Measurements from ENCODE around the gene FAM120AOS. TPM values are rescaled to one million over a fixed set of nuclear protein-coding genes. Genes with fewer than 3 reads are reported as not detected.

FAM120AOS gene
- 10 to 100 TPM; 54.8 to 85.9 (median 68.0) TPM for polyA plus RNA-seq (ENCODE audit: low read depth in 6 of 6)

DNA sequence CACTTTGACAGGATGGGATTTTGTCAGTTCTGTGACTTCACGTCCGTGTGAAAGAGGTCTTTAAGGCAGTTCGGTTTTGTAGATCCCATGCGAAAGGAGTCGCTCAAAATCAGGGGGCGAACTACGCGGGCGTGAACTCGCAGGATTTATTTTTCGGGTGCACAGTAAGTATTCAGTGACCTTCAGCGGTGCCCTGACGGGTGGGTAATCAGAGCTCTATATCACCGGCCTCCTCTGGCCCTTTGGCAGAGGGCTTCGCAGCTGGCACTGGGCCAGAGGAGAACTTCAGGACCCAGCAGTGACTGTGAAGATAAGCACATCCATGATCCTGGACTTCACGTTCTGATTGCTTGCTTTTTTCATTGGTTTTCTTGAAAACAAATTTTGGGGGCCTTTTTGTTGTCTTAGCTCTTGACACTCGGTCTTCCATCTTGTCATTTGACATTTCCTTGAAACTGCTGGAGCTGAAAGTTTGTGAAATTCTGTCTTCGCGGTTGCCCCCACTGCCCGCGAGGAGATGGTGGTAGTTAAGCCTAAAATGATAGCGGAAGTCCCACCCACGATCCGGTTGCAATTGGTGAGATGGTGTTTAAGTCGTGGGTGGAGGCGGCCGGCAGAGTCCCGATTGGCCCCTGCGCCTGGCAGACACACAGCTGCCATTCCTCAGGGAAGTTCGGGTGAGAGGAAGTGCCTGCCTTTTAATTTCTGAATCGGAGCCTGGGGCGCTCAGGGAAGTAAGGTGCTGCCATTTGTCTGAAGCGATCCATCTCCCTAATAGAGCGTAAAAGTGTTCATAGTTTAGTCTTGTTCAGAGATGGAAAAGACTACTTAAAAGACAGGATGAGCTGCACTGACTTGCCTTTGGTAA, at the start of gene FAM120AOS:
TSS of gene FAM120AOS (minus strand) at position 535 of the 868 bp plus-strand sequence. CDS start 872 bp downstream, outside the sequence.
- DNase-seq = peak; percentile 86
- Mint-ChIP-seq H3K36me3 (peaks cover 5 to 6% of the 10 kb centered on the region in 2 donors), H3K27ac (peak within 1 kb of the TSS; percentile 94 to 99 (median 97)), H3K4me3 (peak within 1 kb of the TSS; percentile 89 to 100 (median 97)), H3K9me3 (peaks cover 0 to 3% (median 0%) of the 10 kb centered on the region in 7 donors), H3K27me3 (no peaks in the 10 kb centered on the region), H3K4me1 (peaks cover 38 to 64% (median 58%) of the 10 kb centered on the region in 3 donors)
- ATAC-seq (ENCODE audit: low read depth in 2 of 2) = peak; percentile 72 to 77

DNA sequence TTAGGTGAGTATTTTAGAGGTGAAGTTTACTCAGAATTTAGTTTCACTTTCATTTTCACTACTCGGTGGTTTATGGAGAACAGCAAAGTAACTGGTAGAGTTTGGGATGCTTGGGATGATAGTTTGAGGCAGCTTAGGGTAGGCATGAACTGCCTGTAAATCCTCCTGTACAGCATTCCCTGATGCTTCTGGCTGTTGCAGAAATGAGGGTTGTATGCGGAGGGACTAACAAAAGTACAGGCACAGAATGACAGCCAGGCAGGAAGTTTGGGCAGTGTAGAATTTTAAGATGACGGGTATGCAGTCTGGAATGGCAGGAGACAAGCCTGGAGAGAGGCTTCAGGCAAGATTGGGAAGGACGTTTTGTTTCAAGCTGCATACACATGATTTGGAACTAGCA, 48.0 kb upstream of the FAM120AOS start:
- H3K4me3 Mint-ChIP-seq = peak overlapping the region in 3 of 8 donors; percentile 2 to 4 (median 2)
- DNase-seq (no peak), ATAC-seq (ENCODE audit: low read depth in 2 of 2) (no peak)

GRCh38 chr9:93500571-93501298, 47.4 kb upstream of the FAM120AOS start:
- H3K27ac Mint-ChIP-seq = peak overlapping the region in 4 of 6 donors; percentile 60 to 90 (median 71)
- H3K4me3 Mint-ChIP-seq = peak overlapping the region in 3 of 8 donors; percentile 17 to 63 (median 27)
- peaks cover 20 to 23% of the 10 kb centered on the region in 2 donors for H3K36me3 Mint-ChIP-seq
- ATAC-seq (ENCODE audit: low read depth in 2 of 2) = no peak
- H3K9me3 Mint-ChIP-seq = no peaks in the 10 kb centered on the region
- H3K4me1 Mint-ChIP-seq = peaks cover 43 to 44% (median 44%) of the 10 kb centered on the region in 3 donors
- no peak for DNase-seq
- no peaks in the 10 kb centered on the region for H3K27me3 Mint-ChIP-seq

More for the DNA sequence above, 48.0 kb upstream of the FAM120AOS start:
- H3K27me3 Mint-ChIP-seq = no peaks in the 10 kb centered on the region
- H3K27ac Mint-ChIP-seq = peak overlapping the region in 5 of 6 donors; percentile 13 to 90 (median 64)
- peaks cover 20 to 23% of the 10 kb centered on the region in 2 donors for H3K36me3 Mint-ChIP-seq
- peaks cover 44 to 50% (median 49%) of the 10 kb centered on the region in 3 donors for H3K4me1 Mint-ChIP-seq
- H3K9me3 Mint-ChIP-seq = no peaks in the 10 kb centered on the region

GRCh38 chr9:93496285-93496684, 42.9 kb upstream of the FAM120AOS start:
- H3K4me3 Mint-ChIP-seq = no peak overlapping the region
- H3K27ac Mint-ChIP-seq = peak overlapping the region in 1 of 6 donors; percentile 60
- DNase-seq (no peak), ATAC-seq (ENCODE audit: low read depth in 2 of 2) (no peak)
- H3K27me3 Mint-ChIP-seq = no peaks in the 10 kb centered on the region
- H3K9me3 Mint-ChIP-seq = no peaks in the 10 kb centered on the region
- peaks cover 16 to 33% (median 24%) of the 10 kb centered on the region in 3 donors for H3K4me1 Mint-ChIP-seq
- peaks cover 30% of the 10 kb centered on the region in 2 donors for H3K36me3 Mint-ChIP-seq

GRCh38 chr9:93493949-93494348, 40.6 kb upstream of the FAM120AOS start:
- Mint-ChIP-seq H3K9me3 (no peaks in the 10 kb centered on the region), H3K36me3 (peaks cover 12 to 21% of the 10 kb centered on the region in 2 donors), H3K27ac (no peak overlapping the region), H3K4me1 (peaks cover 10 to 29% (median 12%) of the 10 kb centered on the region in 3 donors), H3K4me3 (no peak overlapping the region), H3K27me3 (no peaks in the 10 kb centered on the region)
- no peak for ATAC-seq (ENCODE audit: low read depth in 2 of 2)
- no peak for DNase-seq

DNA sequence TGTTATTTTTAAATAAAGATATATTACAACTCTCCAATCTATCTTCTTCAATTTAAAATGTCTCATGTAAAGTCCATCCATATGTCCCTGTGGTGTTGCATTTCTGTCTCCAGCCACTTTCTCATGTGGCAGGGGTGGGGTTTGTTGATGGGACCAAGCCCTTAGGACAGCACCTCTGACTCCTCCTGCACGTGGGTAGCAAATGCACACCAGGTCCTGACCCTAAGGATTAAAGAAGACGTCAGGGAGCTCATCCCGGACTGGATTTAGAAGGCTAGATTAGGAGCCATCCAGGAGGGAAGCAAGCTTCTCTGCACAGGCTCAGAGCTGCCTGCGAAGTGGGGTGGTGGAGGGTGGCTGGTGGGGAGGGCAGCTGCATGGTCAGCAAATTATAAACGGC, 38.9 kb upstream of the FAM120AOS start:
- Mint-ChIP-seq H3K9me3 (no peaks in the 10 kb centered on the region), H3K36me3 (peaks cover 23 to 27% of the 10 kb centered on the region in 2 donors), H3K4me3 (no peak overlapping the region), H3K4me1 (peaks cover 22 to 44% (median 24%) of the 10 kb centered on the region in 3 donors), H3K27ac (peak overlapping the region in 2 of 6 donors; percentile 63), H3K27me3 (no peaks in the 10 kb centered on the region)
- no peak for DNase-seq
- ATAC-seq (ENCODE audit: low read depth in 2 of 2) = no peak

- Mint-ChIP-seq H3K9me3 (no peaks in the 10 kb centered on the region), H3K27ac (no peak overlapping the region), H3K27me3 (no peaks in the 10 kb centered on the region), H3K36me3 (peaks cover 25 to 27% of the 10 kb centered on the region in 2 donors), H3K4me1 (peaks cover 25 to 49% (median 28%) of the 10 kb centered on the region in 3 donors), H3K4me3 (no peak overlapping the region)
- no peak for ATAC-seq (ENCODE audit: low read depth in 2 of 2)
- no peak for DNase-seq
Measured at GRCh38 chr9:93491593-93492232, 38.3 kb upstream of the FAM120AOS start.

DNA sequence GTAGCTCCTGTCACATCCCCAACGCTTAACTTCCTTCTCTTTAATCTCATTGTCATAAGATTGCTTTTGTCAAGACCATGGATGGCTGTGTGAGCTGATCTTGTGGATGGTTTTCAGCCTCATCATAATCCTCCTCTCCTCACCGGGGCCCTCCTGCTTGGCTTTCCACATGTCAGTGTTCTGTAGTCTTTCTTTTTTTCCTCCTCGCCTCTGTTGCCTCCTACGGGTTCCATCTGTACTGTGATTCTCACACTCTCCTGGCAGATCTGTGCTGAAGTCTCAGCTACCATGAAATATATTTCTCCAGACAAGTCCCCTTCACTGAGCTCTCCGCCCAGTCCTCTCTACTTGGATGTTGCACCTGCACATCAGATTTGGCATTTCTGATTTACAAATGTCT, 34.9 kb upstream of the FAM120AOS start:
- Mint-ChIP-seq H3K4me3 (no peak overlapping the region), H3K4me1 (peaks cover 31 to 50% (median 42%) of the 10 kb centered on the region in 3 donors), H3K27ac (peak overlapping the region in 3 of 6 donors; percentile 2 to 40 (median 5)), H3K27me3 (no peaks in the 10 kb centered on the region), H3K9me3 (peaks cover 0 to 2% (median 0%) of the 10 kb centered on the region in 7 donors), H3K36me3 (peaks cover 16 to 26% of the 10 kb centered on the region in 2 donors)
- DNase-seq (no peak), ATAC-seq (ENCODE audit: low read depth in 2 of 2) (no peak)

GRCh38 chr9:93486268-93486667, 32.9 kb upstream of the FAM120AOS start:
- Mint-ChIP-seq H3K27me3 (no peaks in the 10 kb centered on the region), H3K4me1 (peaks cover 31 to 54% (median 47%) of the 10 kb centered on the region in 3 donors), H3K4me3 (no peak overlapping the region), H3K9me3 (peaks cover 0 to 2% (median 0%) of the 10 kb centered on the region in 7 donors), H3K36me3 (peaks cover 16 to 21% of the 10 kb centered on the region in 2 donors), H3K27ac (no peak overlapping the region)
- ATAC-seq (ENCODE audit: low read depth in 2 of 2) (no peak), DNase-seq (no peak)

- no peak overlapping the region for H3K27ac Mint-ChIP-seq
- peaks cover 32 to 36% (median 34%) of the 10 kb centered on the region in 3 donors for H3K4me1 Mint-ChIP-seq
- H3K36me3 Mint-ChIP-seq = peaks cover 10 to 18% of the 10 kb centered on the region in 2 donors
- no peak overlapping the region for H3K4me3 Mint-ChIP-seq
- DNase-seq = no peak
- peaks cover 0 to 2% (median 0%) of the 10 kb centered on the region in 7 donors for H3K9me3 Mint-ChIP-seq
- no peaks in the 10 kb centered on the region for H3K27me3 Mint-ChIP-seq
- ATAC-seq (ENCODE audit: low read depth in 2 of 2) = no peak
Measured at GRCh38 chr9:93483497-93483896, 30.1 kb upstream of the FAM120AOS start.

- peak overlapping the region in 1 of 6 donors; percentile 2 for H3K27ac Mint-ChIP-seq
Measured at GRCh38 chr9:93480728-93481324, 27.4 kb upstream of the FAM120AOS start.

DNA sequence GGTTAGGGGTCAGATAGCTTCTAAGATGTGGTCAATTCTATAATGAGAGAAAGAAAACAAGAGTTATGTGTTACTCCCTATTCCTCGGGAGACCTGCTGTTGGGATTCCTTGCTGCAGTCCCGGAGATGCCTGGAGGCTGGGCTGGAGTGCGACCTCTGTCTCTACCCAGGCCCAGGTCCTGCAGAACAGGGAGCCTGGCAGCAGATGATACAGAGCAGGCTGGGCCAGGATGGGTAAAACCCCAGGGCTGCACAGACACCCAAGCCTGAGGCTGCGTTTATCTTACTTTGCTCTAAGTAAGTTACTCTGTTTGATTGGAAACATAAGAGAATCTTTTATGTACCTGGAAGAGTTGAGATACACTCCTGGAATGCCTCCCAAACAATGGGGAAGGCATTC, 26.9 kb upstream of the FAM120AOS start:
- ATAC-seq (ENCODE audit: low read depth in 2 of 2) = no peak
- no peak for DNase-seq
- no peak overlapping the region for H3K27ac Mint-ChIP-seq
- no peaks in the 10 kb centered on the region for H3K27me3 Mint-ChIP-seq
- peaks cover 0 to 2% (median 0%) of the 10 kb centered on the region in 7 donors for H3K9me3 Mint-ChIP-seq
- H3K4me1 Mint-ChIP-seq = peaks cover 6 to 13% (median 9%) of the 10 kb centered on the region in 3 donors
- peaks cover 7 to 19% of the 10 kb centered on the region in 2 donors for H3K36me3 Mint-ChIP-seq
- H3K4me3 Mint-ChIP-seq = no peak overlapping the region

More at GRCh38 chr9:93480728-93481324, 27.4 kb upstream of the FAM120AOS start:
- peaks cover 11 to 17% (median 11%) of the 10 kb centered on the region in 3 donors for H3K4me1 Mint-ChIP-seq
- no peaks in the 10 kb centered on the region for H3K27me3 Mint-ChIP-seq
- no peak overlapping the region for H3K4me3 Mint-ChIP-seq
- H3K36me3 Mint-ChIP-seq = peaks cover 7 to 19% of the 10 kb centered on the region in 2 donors
- peaks cover 0 to 2% (median 0%) of the 10 kb centered on the region in 7 donors for H3K9me3 Mint-ChIP-seq
- no peak for DNase-seq
- ATAC-seq (ENCODE audit: low read depth in 2 of 2) = no peak
